MG63 (cell line): Measurements from ENCODE around the gene FAM20A. TPM values are rescaled to one million over a fixed set of nuclear protein-coding genes. Genes with fewer than 3 reads are reported as not detected.
"Not testable (repeated sequence)": the region's sequence is repeated elsewhere in the genome, so short reads cannot be mapped to it uniquely, and the experiment has no call there.

ENCODE experiments used
- DNase-seq: peaks from one replicate; pipeline ENCODE4 v3.0.0-alpha.2; 2020
- H3K27me3 ChIP-seq: fragments of 250-450 bp; sonication (Bioruptor Pico); 2 replicates; pipeline ENCODE4 v1.5.1; 2020; ENCODE audit warnings: mild to moderate bottlenecking, moderate library complexity
- H3K36me3 ChIP-seq: fragments of 250-450 bp; sonication (Bioruptor Pico); 2 replicates; pipeline ENCODE4 v1.5.1; 2020; ENCODE audit warnings: mild to moderate bottlenecking, moderate library complexity
- H3K4me3 ChIP-seq: fragments of 250-450 bp; sonication (Bioruptor Pico); 2 replicates; pipeline ENCODE4 v1.5.1; 2020; ENCODE audit warnings: mild to moderate bottlenecking, moderate library complexity
- H3K9me3 ChIP-seq: fragments of 250-450 bp; sonication (Bioruptor Pico); 2 replicates; pipeline ENCODE4 v1.5.1; 2020; ENCODE audit warnings: mild to moderate bottlenecking, moderate library complexity
- total RNA-seq: library from RNA; depleted of rRNA; stranded (reverse); fragments of >200 nt; shearing (Covaris generic); gene quantifications from 2 replicates; pipeline ENCODE4 v1.2.3, GENCODE V29; 2014; ENCODE audit warnings: low replicate concordance

FAM20A gene
- total RNA-seq, 1 experiment from 2014 or later: not detected

GRCh38 chr17:68532826-68533225 lies 68.3 kb downstream of the FAM20A start:
- Histone ChIP-seq H3K9me3 (no peaks in the 10 kb centered on the region), H3K4me3 (no peak overlapping the region), H3K27me3 (no peaks in the 10 kb centered on the region), H3K36me3 (peaks cover 92% of the 10 kb centered on the region)
- no peak for DNase-seq

DNA sequence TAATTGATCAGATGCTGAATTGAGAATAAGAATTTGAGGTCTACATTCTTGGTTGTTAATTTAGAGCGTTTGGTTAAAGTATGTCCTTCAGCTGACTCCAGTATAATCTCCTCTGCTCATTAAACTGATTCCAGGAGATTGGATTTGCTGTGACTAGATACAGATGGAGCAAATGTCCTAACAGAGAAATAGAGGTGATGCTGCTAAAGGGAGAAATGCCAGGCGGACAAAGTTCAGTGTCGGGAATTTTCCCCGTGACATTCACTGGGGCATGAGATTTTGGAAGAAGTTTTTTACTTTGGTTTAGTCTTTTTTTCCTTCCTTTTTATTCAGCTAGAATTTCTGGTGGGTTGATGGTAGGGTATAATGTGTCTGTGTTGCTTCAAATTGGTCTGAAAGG lies 69.9 kb downstream of the FAM20A start:
- Histone ChIP-seq H3K4me3 (no peak overlapping the region), H3K9me3 (no peaks in the 10 kb centered on the region), H3K36me3 (peaks cover 96% of the 10 kb centered on the region), H3K27me3 (no peaks in the 10 kb centered on the region)
- no peak for DNase-seq

GRCh38 chr17:68527314-68527713 lies 73.9 kb downstream of the FAM20A start:
- Histone ChIP-seq H3K4me3 (no peak overlapping the region), H3K36me3 (peaks cover 96% of the 10 kb centered on the region), H3K9me3 (no peaks in the 10 kb centered on the region), H3K27me3 (no peaks in the 10 kb centered on the region)
- no peak for DNase-seq

- no peak for DNase-seq
- no peak overlapping the region for H3K4me3 ChIP-seq
- H3K36me3 ChIP-seq: peaks cover 97% of the 10 kb centered on the region
- H3K9me3 ChIP-seq: no peaks in the 10 kb centered on the region
- H3K27me3 ChIP-seq: no peaks in the 10 kb centered on the region
Observed at GRCh38 chr17:68526548-68526947, 74.6 kb downstream of the FAM20A start.

DNA sequence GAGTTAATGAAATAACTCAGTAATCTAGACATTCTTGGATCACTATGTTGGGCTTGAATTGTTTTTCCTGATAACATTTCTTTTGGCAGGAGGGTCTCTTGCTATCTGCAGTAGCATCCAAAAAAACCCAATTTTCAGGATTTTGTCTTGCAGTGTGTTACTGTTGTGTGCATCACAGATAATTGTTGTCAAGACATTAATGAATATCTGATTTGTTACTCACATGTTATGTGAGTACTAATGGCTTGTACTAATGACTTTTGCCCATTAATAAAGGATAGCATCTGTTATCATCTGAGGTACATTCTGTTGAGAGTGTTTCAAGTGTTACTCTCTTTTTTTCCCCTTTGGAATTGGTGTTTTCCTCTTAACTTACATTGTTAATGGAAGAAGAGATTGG lies 78.9 kb downstream of the FAM20A start:
- no peak for DNase-seq
- H3K4me3 ChIP-seq: no peak overlapping the region
- no peaks in the 10 kb centered on the region for H3K9me3 ChIP-seq
- peaks cover 95% of the 10 kb centered on the region for H3K36me3 ChIP-seq
- H3K27me3 ChIP-seq: no peaks in the 10 kb centered on the region

DNA sequence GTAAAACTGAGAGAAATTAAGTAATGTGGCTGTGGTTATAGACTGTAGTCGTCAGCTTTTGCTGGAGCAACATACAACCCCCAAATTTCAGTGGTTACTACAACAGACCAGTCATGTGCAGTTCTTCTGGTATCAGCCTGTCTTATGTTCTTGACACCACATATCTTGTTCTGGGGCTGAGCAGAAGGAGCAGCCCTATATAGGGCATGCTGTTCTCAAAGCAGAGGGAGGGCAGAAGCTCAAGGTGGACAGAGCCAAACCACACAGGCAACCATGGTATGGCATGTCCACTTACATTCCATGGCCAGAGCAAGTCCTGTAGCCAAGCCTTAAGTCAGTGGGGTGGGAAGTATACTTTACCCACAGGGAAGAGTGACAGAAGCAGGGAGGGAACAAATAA lies 81.3 kb downstream of the FAM20A start:
- peaks cover 97% of the 10 kb centered on the region for H3K36me3 ChIP-seq
- no peak for DNase-seq

DNA sequence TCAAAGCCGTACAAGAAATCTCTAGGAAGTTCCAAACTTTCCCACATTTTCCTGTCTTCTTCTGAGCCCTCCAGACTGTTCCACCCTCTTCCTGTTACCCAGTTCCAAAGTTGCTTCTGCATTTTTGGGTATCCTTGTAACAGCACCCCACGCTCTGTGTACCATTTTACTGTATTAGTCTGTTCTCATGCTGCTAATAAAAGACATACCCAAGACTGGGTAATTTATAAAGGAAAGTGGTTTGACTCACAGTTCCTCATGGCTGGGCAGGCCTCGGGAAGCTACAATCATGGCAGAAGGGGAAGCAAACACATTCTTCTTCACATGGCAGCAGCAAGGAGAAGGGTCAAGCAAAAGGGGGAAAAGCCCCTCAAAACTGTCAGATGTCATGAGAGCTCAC lies 82.1 kb downstream of the FAM20A start:
- not testable (repeated sequence) for H3K4me3 ChIP-seq, DNase-seq, H3K27me3 ChIP-seq, H3K9me3 ChIP-seq
- H3K36me3 ChIP-seq: peaks cover 92% of the 10 kb centered on the region

More for the DNA sequence above, 81.3 kb downstream of the FAM20A start:
- no peaks in the 10 kb centered on the region for H3K27me3 ChIP-seq
- no peak overlapping the region for H3K4me3 ChIP-seq
- H3K9me3 ChIP-seq: no peaks in the 10 kb centered on the region

DNA sequence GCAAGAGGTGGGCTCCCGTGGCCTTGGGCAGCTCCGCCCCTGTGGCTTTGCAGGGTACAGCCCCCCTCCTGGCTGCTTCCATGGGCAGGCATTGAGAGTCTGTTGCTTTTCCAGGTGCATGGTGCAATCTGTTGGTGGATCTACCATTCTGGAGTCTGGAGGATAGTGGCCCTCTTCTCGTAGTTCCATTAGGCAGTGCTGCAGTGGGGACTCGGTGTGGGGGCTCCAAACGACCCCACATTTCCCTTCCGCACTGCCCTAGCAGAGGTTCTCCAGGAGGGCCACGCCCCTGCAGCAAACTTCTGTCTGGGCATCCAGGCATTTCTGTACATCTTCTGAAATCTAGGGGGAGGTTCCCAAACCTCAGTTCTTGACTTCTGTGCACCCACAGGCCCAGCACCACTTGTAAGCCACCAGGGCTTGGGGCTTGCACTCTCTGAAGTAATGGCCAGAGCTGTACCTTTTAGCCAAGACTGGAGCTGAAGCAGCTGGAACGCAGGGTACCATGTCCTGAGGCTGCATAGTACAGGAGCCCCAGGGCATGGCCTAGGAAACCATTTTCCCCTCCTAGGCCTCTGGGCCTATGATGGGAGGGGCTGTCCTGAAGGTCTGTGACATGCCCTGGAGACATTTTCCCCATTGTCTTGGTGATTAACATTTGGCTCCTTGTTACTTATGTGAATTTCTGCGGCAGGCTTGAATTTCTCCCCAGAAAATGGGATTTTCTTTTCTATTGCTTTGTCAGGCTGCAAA lies 82.9 kb downstream of the FAM20A start:
- H3K9me3 ChIP-seq: no peaks in the 10 kb centered on the region
- DNase-seq: no peak
- no peaks in the 10 kb centered on the region for H3K27me3 ChIP-seq
- H3K36me3 ChIP-seq: peaks cover 83% of the 10 kb centered on the region
- H3K4me3 ChIP-seq: no peak overlapping the region

GRCh38 chr17:68517605-68518004 lies 83.6 kb downstream of the FAM20A start:
- DNase-seq, H3K27me3 ChIP-seq, H3K4me3 ChIP-seq, H3K9me3 ChIP-seq: not testable (repeated sequence)
- peaks cover 81% of the 10 kb centered on the region for H3K36me3 ChIP-seq

DNA sequence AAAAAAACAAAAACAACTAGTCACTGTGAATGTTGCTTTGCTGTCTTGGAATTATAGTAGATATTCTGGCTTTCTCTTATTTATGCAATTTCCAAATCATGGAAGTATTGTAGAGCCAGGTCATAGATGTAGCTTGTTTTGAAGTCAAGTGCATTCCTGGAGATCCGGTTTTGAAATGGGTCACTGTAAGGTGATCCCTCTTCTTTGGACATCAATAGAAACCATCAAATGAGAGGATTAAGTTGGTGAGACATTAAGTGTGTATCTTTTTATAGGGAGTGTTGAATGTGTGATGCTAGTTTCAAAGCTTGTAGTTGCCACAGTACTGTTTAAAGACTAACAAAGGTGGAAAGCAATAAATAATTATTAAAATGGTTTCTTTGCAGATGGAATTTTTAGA lies 84.4 kb downstream of the FAM20A start:
- Histone ChIP-seq H3K27me3 (no peaks in the 10 kb centered on the region), H3K4me3 (no peak overlapping the region), H3K36me3 (peaks cover 73% of the 10 kb centered on the region), H3K9me3 (no peaks in the 10 kb centered on the region)
- no peak for DNase-seq

GRCh38 chr17:68514831-68515635 lies 86.1 kb downstream of the FAM20A start:
- H3K27me3 ChIP-seq: no peaks in the 10 kb centered on the region
- DNase-seq: no peak
- no peak overlapping the region for H3K4me3 ChIP-seq
- no peaks in the 10 kb centered on the region for H3K9me3 ChIP-seq
- H3K36me3 ChIP-seq: peaks cover 58% of the 10 kb centered on the region

GRCh38 chr17:68513932-68514331 lies 87.2 kb downstream of the FAM20A start:
- no peak for DNase-seq
- H3K4me3 ChIP-seq: peak overlapping the region; percentile 100
- H3K27me3 ChIP-seq: no peaks in the 10 kb centered on the region
- H3K36me3 ChIP-seq: peaks cover 47% of the 10 kb centered on the region
- no peaks in the 10 kb centered on the region for H3K9me3 ChIP-seq

DNA sequence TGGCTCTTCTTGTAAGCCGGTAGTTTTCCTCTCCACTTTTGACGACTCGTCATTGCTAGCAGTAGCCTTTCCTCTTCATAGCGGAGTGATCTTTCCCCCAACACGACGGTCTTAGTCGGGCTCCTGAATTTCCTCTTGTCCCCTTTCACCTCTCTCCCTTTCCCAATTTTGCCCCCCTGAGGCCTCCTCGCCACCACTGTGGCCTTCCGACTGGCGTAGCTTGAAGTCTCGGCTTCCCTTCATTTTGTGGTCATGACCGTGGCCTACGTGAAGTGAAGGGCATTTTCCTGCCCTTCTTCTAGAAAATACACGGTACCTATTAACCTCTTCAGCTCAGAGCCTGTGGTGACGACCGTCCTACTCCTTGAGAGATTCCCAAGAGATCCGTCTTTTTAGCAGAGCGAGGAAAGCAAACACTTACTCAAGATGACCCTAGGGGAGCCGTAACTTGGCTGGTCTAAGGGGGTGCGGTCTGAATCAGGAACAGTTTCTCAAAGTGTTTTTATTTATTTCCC lies 88.2 kb downstream of the FAM20A start:
- Histone ChIP-seq H3K36me3 (peaks cover 38% of the 10 kb centered on the region), H3K9me3 (no peaks in the 10 kb centered on the region), H3K27me3 (no peaks in the 10 kb centered on the region), H3K4me3 (peak overlapping the region; percentile 100)
- peak; percentile 9 for DNase-seq

DNA sequence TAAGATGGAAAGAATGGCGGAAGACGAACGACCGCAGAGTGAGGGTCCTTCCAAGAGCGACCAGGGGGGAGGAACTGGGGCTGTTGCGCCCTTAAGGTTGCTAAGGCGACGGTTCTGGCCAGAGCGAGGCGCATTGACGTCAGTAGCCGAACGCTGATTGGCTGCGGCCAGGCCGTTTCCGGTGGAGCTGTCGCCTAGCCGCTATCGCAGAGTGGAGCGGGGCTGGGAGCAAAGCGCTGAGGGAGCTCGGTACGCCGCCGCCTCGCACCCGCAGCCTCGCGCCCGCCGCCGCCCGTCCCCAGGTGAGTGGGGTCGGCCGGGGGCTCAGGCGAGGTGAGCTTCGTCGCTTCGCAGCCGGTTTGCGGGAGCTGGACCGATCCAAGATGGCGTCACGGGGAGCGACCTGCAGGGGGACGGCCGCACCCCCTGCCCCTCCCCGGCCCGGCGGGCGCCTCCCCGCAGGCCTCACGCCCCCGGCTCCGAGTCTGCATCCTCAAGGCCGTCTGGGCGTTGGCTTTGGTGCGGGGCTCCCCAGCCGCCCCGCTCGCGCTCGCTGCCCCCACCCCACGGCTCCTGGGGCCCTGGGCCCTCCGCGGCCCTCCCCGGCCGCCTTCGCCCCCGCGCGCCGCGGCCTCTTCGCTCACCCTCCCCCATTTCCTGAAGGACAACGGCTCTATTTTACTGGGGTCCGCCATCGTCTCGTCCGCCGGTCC lies 88.8 kb downstream of the FAM20A start, which contains the start of gene PRKAR1A:
TSS of gene PRKAR1A (plus strand) at position 184 of the 713 bp plus-strand sequence. CDS start 2,970 bp downstream, outside the sequence.
- Histone ChIP-seq H3K4me3 (peak within 1 kb of the TSS; percentile 100), H3K9me3 (no peaks in the 10 kb centered on the region), H3K27me3 (no peaks in the 10 kb centered on the region), H3K36me3 (peaks cover 31% of the 10 kb centered on the region)
- peak; percentile 95 for DNase-seq

- H3K36me3 ChIP-seq: peaks cover 25% of the 10 kb centered on the region
- H3K27me3 ChIP-seq: no peaks in the 10 kb centered on the region
- no peaks in the 10 kb centered on the region for H3K9me3 ChIP-seq
- peak; percentile 72 for DNase-seq
- peak overlapping the region; percentile 100 for H3K4me3 ChIP-seq
Observed at GRCh38 chr17:68511671-68512246, 89.4 kb downstream of the FAM20A start.

DNA sequence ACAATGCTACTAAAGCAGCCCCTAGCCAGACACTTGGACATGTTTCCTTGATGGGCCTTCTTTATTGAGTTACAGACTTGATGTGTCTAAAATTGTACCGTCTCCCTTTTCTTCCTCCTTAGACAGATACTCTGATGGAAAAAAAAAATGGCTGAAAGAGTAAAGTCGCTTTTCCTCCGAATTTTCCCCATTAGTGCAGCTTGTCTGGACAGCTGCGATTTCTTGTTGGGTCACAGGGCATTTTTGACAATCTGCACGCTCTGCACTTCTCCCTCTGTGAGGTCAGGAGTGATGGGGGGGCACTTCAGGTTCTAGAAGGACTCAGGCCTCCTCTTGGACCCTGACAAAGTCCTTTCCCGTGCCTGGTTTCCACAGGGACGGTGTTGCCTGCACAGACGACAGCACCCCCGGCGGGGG lies 89.9 kb downstream of the FAM20A start:
- no peak for DNase-seq

More for the DNA sequence above, 89.9 kb downstream of the FAM20A start:
- no peaks in the 10 kb centered on the region for H3K9me3 ChIP-seq
- no peaks in the 10 kb centered on the region for H3K27me3 ChIP-seq
- peaks cover 20% of the 10 kb centered on the region for H3K36me3 ChIP-seq
- peak overlapping the region; percentile 100 for H3K4me3 ChIP-seq
